D721Med (cell line): Measurements from ENCODE around the gene CNIH3.

Source experiments
- DNase-seq: peaks from one replicate; pipeline ENCODE4 v3.0.0; 2011; ENCODE audit warnings: low spot score; ENCODE audit not compliant: insufficient read length
- FAIRE-seq: peaks from 2 replicates; lab custom pipeline; 2011; peaks lifted over from hg19 to GRCh38; lab: Jason Lieb, UNC
- TF ChIP-seq, protein P1 (sequence below): IDR thresholded peaks from 2 replicates; pipeline ENCODE4 v1.5.1; 2012; ENCODE audit warnings: mild to moderate bottlenecking, control low read depth; ENCODE audit not compliant: insufficient read depth; ENCODE audit errors: missing control alignments

The CNIH3 gene

DNA sequence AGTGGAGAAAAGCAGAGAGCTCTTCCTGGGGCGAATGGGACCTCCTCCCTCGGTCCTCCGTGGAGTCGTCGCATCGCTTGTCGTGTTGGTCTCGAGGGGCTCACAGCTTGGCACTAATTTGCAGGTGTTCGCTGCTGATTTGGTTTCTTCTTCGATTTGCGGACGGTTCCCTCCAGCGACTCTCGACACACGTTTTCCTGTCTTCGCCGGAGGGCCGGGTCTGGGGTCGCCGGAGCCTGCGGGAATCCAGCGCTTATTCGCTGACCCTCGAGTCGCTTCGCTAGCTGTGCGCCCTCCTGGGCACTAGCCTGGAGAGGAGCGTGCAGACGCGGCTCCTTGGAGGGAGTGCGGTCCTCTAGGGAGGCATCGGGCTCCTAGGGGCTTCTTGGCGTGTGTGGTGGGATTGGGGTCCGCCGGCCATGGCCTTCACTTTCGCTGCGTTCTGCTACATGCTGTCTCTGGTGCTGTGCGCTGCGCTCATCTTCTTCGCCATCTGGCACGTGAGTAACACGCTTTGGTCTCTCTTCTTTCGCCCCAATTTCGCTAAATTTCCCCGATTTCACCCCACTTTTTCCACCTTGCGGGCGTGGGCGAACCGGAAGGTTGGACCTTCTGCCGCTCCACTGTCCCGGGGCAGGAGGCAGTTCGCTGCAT, 766 bp downstream of the CNIH3 start:
- FAIRE-seq (no peak), DNase-seq (no peak)
- TF ChIP-seq, protein P1, sequence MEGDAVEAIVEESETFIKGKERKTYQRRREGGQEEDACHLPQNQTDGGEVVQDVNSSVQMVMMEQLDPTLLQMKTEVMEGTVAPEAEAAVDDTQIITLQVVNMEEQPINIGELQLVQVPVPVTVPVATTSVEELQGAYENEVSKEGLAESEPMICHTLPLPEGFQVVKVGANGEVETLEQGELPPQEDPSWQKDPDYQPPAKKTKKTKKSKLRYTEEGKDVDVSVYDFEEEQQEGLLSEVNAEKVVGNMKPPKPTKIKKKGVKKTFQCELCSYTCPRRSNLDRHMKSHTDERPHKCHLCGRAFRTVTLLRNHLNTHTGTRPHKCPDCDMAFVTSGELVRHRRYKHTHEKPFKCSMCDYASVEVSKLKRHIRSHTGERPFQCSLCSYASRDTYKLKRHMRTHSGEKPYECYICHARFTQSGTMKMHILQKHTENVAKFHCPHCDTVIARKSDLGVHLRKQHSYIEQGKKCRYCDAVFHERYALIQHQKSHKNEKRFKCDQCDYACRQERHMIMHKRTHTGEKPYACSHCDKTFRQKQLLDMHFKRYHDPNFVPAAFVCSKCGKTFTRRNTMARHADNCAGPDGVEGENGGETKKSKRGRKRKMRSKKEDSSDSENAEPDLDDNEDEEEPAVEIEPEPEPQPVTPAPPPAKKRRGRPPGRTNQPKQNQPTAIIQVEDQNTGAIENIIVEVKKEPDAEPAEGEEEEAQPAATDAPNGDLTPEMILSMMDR = no peak

DNA sequence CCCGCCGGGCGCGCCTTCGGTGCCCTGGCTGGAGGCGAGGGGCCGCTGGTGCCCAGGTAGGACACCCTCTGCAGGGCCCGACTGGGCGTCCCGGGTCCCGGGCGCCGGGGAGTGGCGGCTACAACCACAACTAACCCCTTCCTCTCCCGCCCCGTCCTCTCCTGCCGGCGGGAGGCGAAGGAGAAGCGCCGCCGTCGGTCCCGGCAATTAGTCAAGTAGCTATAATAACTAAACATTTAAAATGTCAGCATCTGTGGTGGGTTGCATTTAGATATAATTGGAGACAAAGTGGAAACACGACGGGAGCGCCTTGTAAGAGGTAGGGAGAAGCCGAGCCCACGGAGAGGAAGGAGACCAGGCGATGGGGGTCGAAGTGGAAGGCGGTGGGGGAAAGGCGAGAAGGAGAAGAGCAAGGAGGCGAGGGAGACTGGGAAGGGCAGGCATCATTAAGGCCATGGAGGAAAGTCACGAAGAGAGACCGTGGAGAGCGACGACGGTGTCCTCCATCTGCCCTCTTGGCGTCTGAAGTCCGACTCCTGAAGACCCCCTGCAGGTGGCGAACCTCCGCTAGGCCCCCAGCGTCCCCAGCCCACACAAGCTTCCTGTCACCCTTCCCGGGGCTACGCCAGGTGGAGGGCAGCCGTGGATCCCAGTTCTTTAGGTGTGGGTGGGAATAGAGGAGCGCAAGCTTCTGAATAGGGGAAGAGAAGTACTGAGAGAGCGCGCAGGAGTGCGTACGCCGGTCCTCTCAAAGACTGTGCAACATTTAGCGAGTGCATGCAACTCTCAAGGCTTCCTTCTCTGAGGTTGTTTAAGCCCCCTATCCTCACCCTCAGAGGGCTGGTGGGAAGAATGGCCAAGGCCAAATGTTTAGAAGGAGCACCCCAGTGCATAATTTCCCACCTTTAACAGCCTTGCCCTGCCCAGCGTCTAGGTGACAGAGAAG, 1.6 kb downstream of the CNIH3 start:
- DNase-seq (no peak), FAIRE-seq (no peak)
- TF ChIP-seq, protein P1 = no peak

DNA sequence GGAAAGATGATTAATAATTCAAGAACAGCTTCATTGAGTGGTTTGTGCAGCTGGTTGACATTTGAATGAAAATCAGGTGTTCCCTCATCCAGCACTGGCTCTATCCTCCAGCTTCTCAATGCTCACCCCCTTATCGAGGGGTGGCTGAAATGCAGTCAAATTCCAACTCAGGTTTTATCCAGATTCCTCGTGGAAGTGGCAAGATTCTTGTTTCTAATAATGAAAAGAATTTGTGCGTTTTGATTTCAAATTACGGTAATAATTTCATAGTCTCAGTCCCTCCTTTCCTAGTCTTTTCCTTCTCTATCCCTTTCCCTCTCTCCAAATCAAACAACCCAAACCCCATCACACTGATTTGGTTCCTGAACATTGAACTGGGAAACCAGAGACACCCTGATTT, 3.1 kb downstream of the CNIH3 start:
- no peak for FAIRE-seq
- TF ChIP-seq, protein P1 = no peak
- no peak for DNase-seq

DNA sequence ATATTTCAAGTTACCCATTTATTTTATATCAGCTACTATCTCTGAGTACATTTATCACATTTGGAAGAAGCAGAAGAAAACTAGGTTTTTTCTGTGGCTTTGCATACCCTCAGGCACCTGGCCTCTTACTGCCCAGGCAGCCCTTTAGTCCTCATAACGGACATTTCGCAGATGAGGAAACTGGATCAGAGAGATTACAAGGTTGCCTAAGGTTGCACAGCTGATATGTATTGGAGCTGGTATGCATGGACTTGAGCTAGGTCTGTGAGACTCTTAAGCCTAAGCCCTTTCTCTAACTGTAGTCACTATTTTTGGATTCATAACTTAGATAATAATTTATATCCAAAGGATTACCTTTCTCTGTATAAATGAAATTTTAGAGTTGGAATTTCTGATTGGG, 4.0 kb downstream of the CNIH3 start:
- FAIRE-seq = no peak
- TF ChIP-seq, protein P1 = no peak
- no peak for DNase-seq

DNA sequence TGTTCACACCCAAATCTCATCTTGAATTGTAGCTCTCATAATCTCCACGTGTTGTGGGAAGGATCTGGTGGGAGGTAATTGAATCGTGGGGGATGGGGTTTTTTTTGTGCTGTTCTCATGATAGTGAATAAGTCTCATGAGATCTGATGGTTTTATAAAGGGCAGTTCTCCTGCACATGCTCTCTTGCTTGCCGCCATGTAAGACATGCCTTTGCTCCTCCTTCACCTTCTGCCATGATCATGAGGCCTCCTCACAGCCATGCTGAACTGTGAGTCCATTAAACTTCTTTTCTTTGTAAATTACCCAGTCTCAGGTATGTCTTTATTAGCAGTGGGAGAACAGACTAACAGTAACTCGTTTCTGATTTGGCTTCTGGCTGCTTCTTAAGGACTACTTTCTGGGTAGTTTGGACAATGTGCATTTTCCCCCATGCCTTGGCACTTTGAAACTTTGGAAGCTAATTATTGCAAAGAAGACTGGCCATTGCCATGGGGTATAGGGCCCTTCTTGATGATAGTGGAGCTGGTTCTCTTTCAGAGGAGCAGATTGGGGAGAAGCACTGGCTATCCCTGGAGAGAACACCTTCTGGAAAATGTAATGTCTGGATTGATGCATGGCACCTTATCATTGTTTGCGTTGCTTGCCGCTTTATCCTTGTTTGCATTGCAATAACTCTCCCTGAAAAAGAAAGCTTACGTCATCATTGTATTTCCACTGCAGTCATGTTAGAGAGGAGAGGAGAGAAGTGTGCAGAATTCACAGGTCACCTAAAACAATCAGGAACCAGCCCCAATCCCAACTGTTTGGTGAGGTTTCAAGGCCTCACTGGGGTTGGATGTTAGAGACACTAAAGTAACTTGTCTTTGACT, 5.9 kb downstream of the CNIH3 start:
- FAIRE-seq = no peak
- TF ChIP-seq, protein P1 = no peak
- DNase-seq = no peak

DNA sequence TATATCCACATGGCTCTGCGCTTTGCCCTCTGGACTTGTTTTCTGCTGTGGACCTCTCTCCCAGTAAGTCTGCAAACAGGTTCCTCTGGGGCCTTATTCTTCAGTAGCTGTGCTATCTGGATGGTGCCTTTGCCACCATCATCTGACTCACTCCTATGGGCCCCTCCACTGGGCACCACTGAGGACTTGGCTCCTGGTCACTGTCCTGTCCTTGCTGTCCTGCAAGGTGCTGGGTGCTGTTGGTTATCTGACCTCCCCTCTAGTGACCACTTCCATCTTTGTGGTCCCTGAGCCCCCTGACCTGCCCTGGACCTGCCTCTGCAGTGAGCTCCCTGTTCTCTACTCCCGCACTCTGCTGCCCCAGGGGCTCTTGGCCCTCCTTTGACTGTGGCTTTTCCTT, 6.7 kb downstream of the CNIH3 start:
- TF ChIP-seq, protein P1 = no peak
- DNase-seq (no peak), FAIRE-seq (no peak)
